ENCODE data around the gene LRRFIP1. TPM values are rescaled to one million over a fixed set of nuclear protein-coding genes. Genes with fewer than 3 reads are reported as not detected.

Gene LRRFIP1
- total RNA-seq, 4 donors from 2014 or later, result 98.5 to 147 (median 122) TPM

- intact Hi-C loops (cut with DNase I; ENCODE audit: low total_unique reads), result loop anchor here (10.0 kb wide), 1 partner anchor 118 kb away; the partner anchor contains the start of gene LRRFIP1
- no peak overlapping the region for H3K4me3 ChIP-seq
- H3K4me1 ChIP-seq, result peaks cover 26 to 74% (median 30%) of the 10 kb centered on the region in 4 donors
- TF ChIP-seq POLR2A (IDR thresholded peaks at IDR 0.05) (no peak), POLR2AphosphoS5 (IDR thresholded peaks at IDR 0.05) (no peak), CTCF (IDR thresholded peaks at IDR 0.05) (no peak), EP300 (IDR thresholded peaks at IDR 0.05; ENCODE audit: low read depth) (no peak)
- no peak for DNase-seq
- H3K9me3 ChIP-seq, result no peaks in the 10 kb centered on the region
- no peaks in the 10 kb centered on the region for H3K27me3 ChIP-seq
- in situ Hi-C loops (cut with MboI; ENCODE audit: low pct_ligation_motif_present in 1 of 4, low pct_unique_long_range_greater_than_20kb in 1 of 4, low sequenced_read_pairs in 3 of 4), result loop anchor here (5.0 to 25.0 kb wide), 5 partner anchors 68 to 238 kb away; partner anchors contain the start of gene RAB17 (in 1 of the 4)
- H3K27ac ChIP-seq, result peak overlapping the region; percentile 42 to 86 (median 66)
- H3K36me3 ChIP-seq, result no peaks in the 10 kb centered on the region
- WGBS, 2 donors (ENCODE audit: low coverage in 1 of 2), result 71 to 84% methylated on average over 1 to 3 of the region's 3 CpGs
Observed at GRCh38 chr2:237742614-237743013, 115.2 kb downstream of the LRRFIP1 start.

DNA sequence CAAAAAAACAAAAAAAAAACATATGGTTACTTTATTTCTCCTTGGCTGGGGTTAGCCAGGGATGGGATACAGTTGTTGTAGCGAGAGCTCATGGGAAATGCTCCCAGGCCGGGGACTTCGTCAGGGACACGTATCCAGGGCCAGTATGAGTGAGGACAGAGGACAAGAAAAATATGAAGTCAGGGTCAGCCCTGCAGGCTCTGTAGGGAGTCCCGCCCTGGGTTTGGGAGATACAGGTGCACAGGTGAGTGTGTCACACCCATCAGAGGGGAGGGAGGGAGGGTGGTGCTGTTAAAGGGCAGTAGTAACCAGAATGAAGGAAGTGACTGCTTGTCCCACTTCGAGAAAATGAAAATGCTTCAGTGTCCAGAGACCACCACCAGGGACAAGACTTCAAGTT lies 115.6 kb downstream of the LRRFIP1 start:
- H3K4me1 ChIP-seq, result peaks cover 26 to 71% (median 30%) of the 10 kb centered on the region in 4 donors
- no peaks in the 10 kb centered on the region for H3K36me3 ChIP-seq
- H3K4me3 ChIP-seq, result no peak overlapping the region
- DNase-seq, result no peak
- in situ Hi-C loops (cut with MboI; ENCODE audit: low pct_ligation_motif_present in 1 of 4, low pct_unique_long_range_greater_than_20kb in 1 of 4, low sequenced_read_pairs in 3 of 4) (loop anchor here (5.0 to 25.0 kb wide), 5 partner anchors 68 to 238 kb away; partner anchors contain the start of gene RAB17 (in 1 of the 4)), intact Hi-C loops (cut with DNase I; ENCODE audit: low total_unique reads) (loop anchor here (10.0 kb wide), 1 partner anchor 118 kb away; the partner anchor contains the start of gene LRRFIP1)
- peak overlapping the region; percentile 42 to 86 (median 60) for H3K27ac ChIP-seq
- TF ChIP-seq POLR2AphosphoS5 (IDR thresholded peaks at IDR 0.05) (no peak), POLR2A (IDR thresholded peaks at IDR 0.05) (no peak), EP300 (IDR thresholded peaks at IDR 0.05; ENCODE audit: low read depth) (no peak), CTCF (IDR thresholded peaks at IDR 0.05) (no peak)
- H3K9me3 ChIP-seq, result no peaks in the 10 kb centered on the region
- WGBS, 2 donors (ENCODE audit: low coverage in 1 of 2), result 50 to 76% methylated on average over 4 to 6 of the region's 6 CpGs
- no peaks in the 10 kb centered on the region for H3K27me3 ChIP-seq

DNA sequence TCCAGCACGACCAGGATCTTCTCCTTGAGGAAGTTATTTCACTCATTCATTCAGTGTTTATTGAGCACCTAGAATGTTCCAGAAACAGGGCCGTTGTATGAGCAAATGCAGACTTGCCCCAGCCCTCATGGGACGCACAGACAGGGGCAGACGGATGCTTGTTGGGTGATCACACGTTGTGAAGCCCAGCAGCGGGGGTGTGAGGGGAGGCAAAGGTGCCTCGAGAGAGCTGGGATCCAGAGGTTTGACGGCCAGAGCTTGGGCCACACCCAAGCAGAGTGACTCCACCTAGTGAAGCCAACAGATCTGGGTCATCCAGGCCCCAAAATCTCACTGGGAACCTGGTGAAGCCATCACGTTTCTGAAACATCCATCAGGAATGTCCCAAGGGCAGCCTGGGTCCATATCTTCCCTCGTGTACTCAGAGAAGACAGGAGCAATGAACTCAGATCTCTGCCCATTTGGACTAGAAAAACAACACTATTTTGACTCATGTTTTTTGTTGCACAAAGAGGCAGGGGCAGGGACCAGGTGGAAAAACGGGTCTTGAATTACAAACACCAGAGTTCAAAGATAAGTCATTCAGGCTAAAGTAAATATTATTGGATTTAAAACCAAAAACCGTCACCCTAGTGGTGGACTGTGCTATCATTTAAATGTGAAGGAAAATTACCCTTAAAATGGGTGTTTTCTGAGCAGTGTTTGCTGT lies 116.3 kb downstream of the LRRFIP1 start:
- peak overlapping the region; percentile 42 to 86 (median 60) for H3K27ac ChIP-seq
- WGBS, 2 donors (ENCODE audit: low coverage in 1 of 2), result 32 to 41% methylated on average over 5 to 12 of the region's 12 CpGs
- H3K27me3 ChIP-seq, result no peaks in the 10 kb centered on the region
- H3K4me1 ChIP-seq, result peaks cover 26 to 64% (median 29%) of the 10 kb centered on the region in 4 donors
- H3K4me3 ChIP-seq, result no peak overlapping the region
- no peak for DNase-seq
- no peak for TF ChIP-seq POLR2AphosphoS5 (IDR thresholded peaks at IDR 0.05)
- TF ChIP-seq CTCF (IDR thresholded peaks at IDR 0.05), result peak in 4 of 5 experiments; percentile 12 to 36 (median 16)
- no peaks in the 10 kb centered on the region for H3K9me3 ChIP-seq
- H3K36me3 ChIP-seq, result peaks cover 0 to 6% (median 2%) of the 10 kb centered on the region in 4 donors
- in situ Hi-C loops (cut with MboI; ENCODE audit: low pct_ligation_motif_present in 1 of 4, low pct_unique_long_range_greater_than_20kb in 1 of 4, low sequenced_read_pairs in 3 of 4) (loop anchor here (5.0 to 25.0 kb wide), 5 partner anchors 69 to 239 kb away; partner anchors contain the start of gene RAB17 (in 1 of the 4)), intact Hi-C loops (cut with DNase I; ENCODE audit: low total_unique reads) (loop anchor here (2.0 to 10.0 kb wide), 2 partner anchors 119 to 161 kb away; partner anchors contain the start of gene LRRFIP1)

DNA sequence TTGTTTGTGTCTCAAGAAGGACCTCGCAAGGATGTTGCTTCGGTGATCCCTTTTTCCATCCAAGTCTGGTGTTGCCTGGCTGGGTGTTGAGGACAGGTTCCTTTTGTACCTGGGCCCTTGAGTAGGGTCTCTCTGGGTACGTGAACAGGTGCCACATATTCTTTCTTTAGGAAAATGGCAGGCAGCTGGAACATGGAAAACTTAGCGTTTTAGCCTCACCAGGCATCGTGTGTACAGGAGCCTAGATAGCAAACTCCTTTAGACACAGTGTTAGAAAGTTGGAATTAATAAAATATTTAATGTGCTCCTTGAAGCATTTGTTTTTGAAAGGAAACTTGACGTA lies 116.9 kb downstream of the LRRFIP1 start:
- peaks cover 26 to 60% (median 27%) of the 10 kb centered on the region in 4 donors for H3K4me1 ChIP-seq
- H3K27me3 ChIP-seq, result no peaks in the 10 kb centered on the region
- peak overlapping the region; percentile 42 to 86 (median 60) for H3K27ac ChIP-seq
- H3K36me3 ChIP-seq, result peaks cover 0 to 11% (median 4%) of the 10 kb centered on the region in 4 donors
- intact Hi-C loops (cut with DNase I; ENCODE audit: low total_unique reads), result loop anchor here (2.0 to 10.0 kb wide), 2 partner anchors 119 to 161 kb away; partner anchors contain the start of gene LRRFIP1
- in situ Hi-C loops (cut with MboI; ENCODE audit: low pct_ligation_motif_present in 1 of 4, low pct_unique_long_range_greater_than_20kb in 1 of 4, low sequenced_read_pairs in 3 of 4), result loop anchor here (5.0 to 25.0 kb wide), 5 partner anchors 69 to 239 kb away; partner anchors contain the start of gene RAB17 (in 1 of the 4)
- TF ChIP-seq POLR2AphosphoS5 (IDR thresholded peaks at IDR 0.05) (no peak), EP300 (IDR thresholded peaks at IDR 0.05; ENCODE audit: low read depth) (no peak), POLR2A (IDR thresholded peaks at IDR 0.05) (no peak), CTCF (IDR thresholded peaks at IDR 0.05) (no peak)
- 80% methylated on average over 4 to 6 of the region's 6 CpGs for WGBS, 2 donors (ENCODE audit: low coverage in 1 of 2)
- no peak for DNase-seq
- no peaks in the 10 kb centered on the region for H3K9me3 ChIP-seq
- no peak overlapping the region for H3K4me3 ChIP-seq
